SK-N-MC (cell line): Measurements from ENCODE around the gene TMEM63C.

Experiments
- DNase-seq: peaks from one replicate; pipeline ENCODE4 v3.0.0-alpha.2; 2011; ENCODE audit warnings: low read depth, low spot score
- H3K27ac ChIP-seq: fragments of 200-600 bp; sonication (generic); 2 replicates; pipeline ENCODE4 v1.5.1; 2016; ENCODE audit warnings: mixed run types
- H3K36me3 ChIP-seq: fragments of 200-600 bp; sonication (generic); 2 replicates; pipeline ENCODE4 v1.6.1; 2017; ENCODE audit warnings: antibody characterized with exemption, low read length, mixed read lengths; ENCODE audit not compliant: insufficient read depth
- H3K4me3 ChIP-seq: fragments of 200-600 bp; sonication (generic); 2 replicates; pipeline ENCODE4 v1.5.1; 2016
- H3K9ac ChIP-seq: fragments of 200-600 bp; sonication (generic); 2 replicates; pipeline ENCODE4 v1.8.0; 2017; ENCODE audit warnings: mixed run types, mixed read lengths; ENCODE audit not compliant: insufficient read length
- H3K9me3 ChIP-seq: fragments of 200-600 bp; sonication (generic); 2 replicates; pipeline ENCODE4 v1.6.1; 2017; ENCODE audit warnings: low read depth, mild to moderate bottlenecking, antibody characterized with exemption, low read length, moderate library complexity, mixed read lengths
- EZH2 ChIP-seq: fragments of 200-600 bp; sonication (generic); IDR thresholded peaks from one replicate; pipeline ENCODE4 v1.6.1; 2017; ENCODE audit warnings: antibody characterized with exemption
- FOXP2 ChIP-seq: optimal IDR thresholded peaks from 2 replicates; pipeline ENCODE3; 2011; ENCODE audit warnings: mild to moderate bottlenecking, moderate library complexity; ENCODE audit not compliant: insufficient read depth; ENCODE audit errors: extremely low read length, control extremely low read depth
- POLR2AphosphoS5 ChIP-seq: IDR thresholded peaks from 2 replicates; pipeline ENCODE4 v1.6.1; 2012; ENCODE audit warnings: mild to moderate bottlenecking, low read depth, low read length, borderline replicate concordance

The TMEM63C gene

GRCh38 chr14:77246784-77247183 lies 65.2 kb downstream of the TMEM63C start:
- DNase-seq, result no peak
- Histone ChIP-seq H3K9ac (no peak overlapping the region), H3K9me3 (no peaks in the 10 kb centered on the region), H3K4me3 (no peak overlapping the region), H3K36me3 (no peaks in the 10 kb centered on the region), H3K27ac (no peak overlapping the region)
- TF ChIP-seq EZH2 (no peak), FOXP2 (no peak), POLR2AphosphoS5 (no peak)

- no peak overlapping the region for H3K27ac ChIP-seq
- no peaks in the 10 kb centered on the region for H3K36me3 ChIP-seq
- no peak overlapping the region for H3K4me3 ChIP-seq
- DNase-seq, result no peak
- H3K9ac ChIP-seq, result no peak overlapping the region
- no peaks in the 10 kb centered on the region for H3K9me3 ChIP-seq
- TF ChIP-seq POLR2AphosphoS5, result no peak
- TF ChIP-seq EZH2, result no peak
Observed at GRCh38 chr14:77248666-77249065, 67.1 kb downstream of the TMEM63C start.

DNA sequence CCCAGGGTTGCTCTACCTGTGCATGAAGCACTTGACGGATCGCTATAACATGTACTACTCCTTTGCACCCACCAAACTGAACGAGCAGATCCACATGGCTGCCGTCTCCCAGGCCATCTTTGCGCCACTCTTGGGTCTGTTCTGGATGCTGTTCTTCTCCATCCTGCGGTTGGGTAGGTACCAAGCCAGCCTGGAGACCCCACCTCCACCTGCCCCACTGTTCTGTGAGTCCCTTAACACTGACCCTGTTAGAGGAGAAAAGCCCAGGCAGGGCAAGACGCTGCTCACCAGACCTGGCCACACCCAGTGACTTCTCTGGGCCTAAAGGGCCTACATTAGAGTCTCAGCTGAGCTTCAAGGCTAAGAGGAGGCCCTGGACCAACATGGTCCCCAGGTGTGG lies 67.7 kb downstream of the TMEM63C start:
- DNase-seq, result no peak
- H3K27ac ChIP-seq, result no peak overlapping the region
- H3K9ac ChIP-seq, result no peak overlapping the region
- no peak for TF ChIP-seq FOXP2
- no peak for TF ChIP-seq POLR2AphosphoS5
- no peak for TF ChIP-seq EZH2
- H3K36me3 ChIP-seq, result no peaks in the 10 kb centered on the region
- no peaks in the 10 kb centered on the region for H3K9me3 ChIP-seq
- no peak overlapping the region for H3K4me3 ChIP-seq

- Histone ChIP-seq H3K27ac (no peak overlapping the region), H3K4me3 (no peak overlapping the region), H3K9me3 (no peaks in the 10 kb centered on the region), H3K9ac (no peak overlapping the region), H3K36me3 (no peaks in the 10 kb centered on the region)
- no peak for TF ChIP-seq EZH2
- no peak for TF ChIP-seq FOXP2
- TF ChIP-seq POLR2AphosphoS5, result no peak
- DNase-seq, result no peak
Observed at GRCh38 chr14:77250927-77251326, 69.3 kb downstream of the TMEM63C start.

GRCh38 chr14:77251870-77252269 lies 70.3 kb downstream of the TMEM63C start:
- DNase-seq, result no peak
- no peak for TF ChIP-seq EZH2
- TF ChIP-seq POLR2AphosphoS5, result no peak
- no peak for TF ChIP-seq FOXP2
- Histone ChIP-seq H3K9ac (no peak overlapping the region), H3K36me3 (no peaks in the 10 kb centered on the region), H3K4me3 (no peak overlapping the region), H3K27ac (no peak overlapping the region), H3K9me3 (no peaks in the 10 kb centered on the region)

DNA sequence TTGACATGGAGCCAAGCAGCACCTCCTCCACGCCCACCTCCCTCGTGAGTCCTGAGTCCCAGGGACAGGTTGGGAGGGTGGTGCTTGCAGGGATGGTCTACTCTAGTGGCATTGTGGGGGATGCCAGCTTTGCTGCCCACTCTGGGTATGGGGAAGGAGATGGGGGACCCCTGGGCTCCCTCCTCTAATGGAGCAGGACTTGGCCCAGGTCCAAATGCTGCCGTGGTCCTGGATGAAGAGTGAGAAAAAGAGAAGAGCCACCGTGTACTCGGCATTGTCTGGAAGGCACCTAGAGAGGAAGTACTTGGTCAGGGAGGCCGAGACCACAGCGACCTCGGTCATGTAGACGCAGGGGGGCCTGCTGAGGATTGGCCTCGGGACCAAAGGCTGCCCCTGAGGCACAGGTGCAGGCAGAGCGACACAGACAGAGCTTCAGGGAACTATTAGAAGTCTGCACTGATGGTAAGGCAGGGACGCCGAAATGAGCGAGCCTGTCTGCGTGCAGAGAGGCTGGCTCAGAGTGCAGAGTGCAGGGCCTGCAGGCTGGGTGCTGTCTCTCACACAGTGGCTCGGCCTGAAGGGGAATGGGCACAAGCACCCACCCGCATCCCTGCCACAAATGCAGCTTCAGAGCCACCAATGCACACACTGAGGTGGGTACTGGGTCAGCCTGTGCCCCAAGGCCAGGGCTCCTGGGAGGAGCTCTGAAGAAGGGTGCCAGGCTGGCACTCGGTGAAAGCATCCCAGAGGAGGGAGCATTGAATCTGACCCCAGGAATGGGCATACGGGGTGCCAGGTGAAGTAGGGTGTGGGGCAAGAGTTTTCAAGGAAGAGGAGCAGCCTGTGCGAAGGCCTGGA lies 72.0 kb downstream of the TMEM63C start:
- Histone ChIP-seq H3K36me3 (no peaks in the 10 kb centered on the region), H3K9me3 (no peaks in the 10 kb centered on the region), H3K9ac (no peak overlapping the region), H3K4me3 (no peak overlapping the region), H3K27ac (no peak overlapping the region)
- TF ChIP-seq FOXP2 (no peak), EZH2 (no peak), POLR2AphosphoS5 (no peak)
- DNase-seq, result no peak

DNA sequence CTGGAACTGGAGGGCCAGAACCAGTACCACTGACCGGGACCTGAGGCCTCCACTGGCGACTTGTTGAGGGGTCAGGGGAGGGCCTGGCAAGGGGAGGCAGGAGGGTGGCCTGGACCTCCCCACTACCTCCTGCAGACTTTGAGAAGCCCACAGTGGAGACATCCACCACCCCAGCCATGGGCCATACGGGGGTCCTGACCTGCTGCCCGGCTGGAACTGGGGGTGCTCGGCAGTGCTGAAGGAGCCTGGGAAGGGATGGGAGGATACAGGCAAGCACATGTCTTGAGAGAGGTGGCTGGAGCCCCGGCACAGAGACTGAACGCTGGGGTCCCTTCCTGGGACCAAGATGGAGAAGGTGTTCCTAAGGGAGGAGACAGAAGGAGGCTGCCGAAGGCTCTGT lies 75.1 kb downstream of the TMEM63C start:
- Histone ChIP-seq H3K9ac (no peak overlapping the region), H3K27ac (no peak overlapping the region), H3K9me3 (no peaks in the 10 kb centered on the region), H3K4me3 (no peak overlapping the region), H3K36me3 (no peaks in the 10 kb centered on the region)
- no peak for DNase-seq
- TF ChIP-seq EZH2 (no peak), POLR2AphosphoS5 (no peak), FOXP2 (no peak)

DNA sequence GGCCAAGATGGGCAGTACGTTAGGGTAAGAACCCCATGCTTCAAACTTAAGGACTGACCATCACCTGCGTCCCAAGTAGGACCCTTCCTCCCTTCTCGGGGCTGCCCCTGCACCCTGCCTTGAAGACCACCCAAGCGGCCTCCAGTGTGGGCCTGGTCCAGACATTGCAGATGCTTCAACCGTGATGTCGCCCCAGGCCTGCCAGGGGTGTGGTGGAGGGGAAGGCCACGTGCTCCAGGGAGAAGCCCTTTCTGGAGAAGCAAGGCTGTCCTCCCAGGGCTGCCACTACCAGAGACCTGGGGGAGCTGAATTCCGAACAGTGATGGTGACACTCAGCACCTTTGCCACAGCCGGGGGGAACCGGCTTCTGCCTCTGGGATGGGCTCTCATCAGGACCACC lies 76.1 kb downstream of the TMEM63C start:
- Histone ChIP-seq H3K36me3 (no peaks in the 10 kb centered on the region), H3K9ac (no peak overlapping the region), H3K27ac (no peak overlapping the region), H3K4me3 (no peak overlapping the region), H3K9me3 (no peaks in the 10 kb centered on the region)
- no peak for DNase-seq
- TF ChIP-seq EZH2 (no peak), FOXP2 (no peak), POLR2AphosphoS5 (no peak)

GRCh38 chr14:77258566-77258965 lies 77.0 kb downstream of the TMEM63C start:
- Histone ChIP-seq H3K4me3 (no peak overlapping the region), H3K9me3 (no peaks in the 10 kb centered on the region), H3K27ac (no peak overlapping the region), H3K9ac (no peak overlapping the region), H3K36me3 (no peaks in the 10 kb centered on the region)
- DNase-seq, result no peak
- no peak for TF ChIP-seq EZH2
- no peak for TF ChIP-seq POLR2AphosphoS5
